ENCODE results near the gene KCNK5. TPM values are rescaled to one million over a fixed set of nuclear protein-coding genes. Genes with fewer than 3 reads are reported as not detected.
A peak's percentile ranks its signal among the peaks of the same experiment; 100 is the strongest.

The KCNK5 gene
- total RNA-seq, 1 experiment from 2014 or later, result 2.8 TPM

DNA sequence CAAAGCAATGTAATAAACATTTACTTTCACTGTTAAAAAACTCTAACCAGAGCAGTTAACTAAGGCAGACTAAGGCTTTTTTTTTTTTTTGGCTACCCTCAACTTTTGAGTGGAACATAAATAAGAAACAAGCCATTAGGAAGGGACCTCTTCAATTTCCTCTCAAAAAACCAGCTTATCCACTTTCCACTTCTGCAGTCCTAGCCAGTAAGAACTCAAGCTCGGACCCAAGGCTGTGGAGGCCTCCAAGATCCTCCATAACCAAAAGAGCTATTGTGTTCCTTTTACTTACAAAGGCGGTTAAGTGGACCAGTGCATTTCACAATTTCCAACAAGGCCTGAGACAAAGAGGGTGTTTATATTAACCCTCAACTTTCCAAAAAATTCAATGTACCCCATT, 5.3 kb downstream of the KCNK5 start:
- H3K27me3 ChIP-seq, result no peaks in the 10 kb centered on the region
- no peak for DNase-seq
- H3K36me3 ChIP-seq, result no peaks in the 10 kb centered on the region
- no peak overlapping the region for H3K4me3 ChIP-seq
- H3K9me3 ChIP-seq, result no peaks in the 10 kb centered on the region

DNA sequence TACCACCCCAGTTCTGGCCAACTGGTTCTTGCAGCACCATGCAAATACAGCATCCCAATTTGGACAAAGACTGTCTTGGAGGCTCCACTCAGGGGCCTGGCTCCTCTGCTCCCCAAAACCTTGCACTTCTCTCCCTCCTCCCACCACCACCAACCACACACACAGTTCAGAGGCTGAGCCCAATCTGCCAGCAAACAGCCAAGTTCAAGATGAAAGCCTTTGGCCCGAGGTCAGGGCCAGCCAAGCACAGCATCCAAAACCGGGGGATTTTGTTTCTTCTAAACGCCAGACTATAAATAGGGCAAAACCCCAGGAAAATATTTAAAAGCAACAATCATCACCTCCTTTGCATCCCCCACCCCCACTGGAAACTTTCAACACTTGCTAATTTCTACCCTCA, 5.7 kb downstream of the KCNK5 start:
- H3K27me3 ChIP-seq, result no peaks in the 10 kb centered on the region

DNA sequence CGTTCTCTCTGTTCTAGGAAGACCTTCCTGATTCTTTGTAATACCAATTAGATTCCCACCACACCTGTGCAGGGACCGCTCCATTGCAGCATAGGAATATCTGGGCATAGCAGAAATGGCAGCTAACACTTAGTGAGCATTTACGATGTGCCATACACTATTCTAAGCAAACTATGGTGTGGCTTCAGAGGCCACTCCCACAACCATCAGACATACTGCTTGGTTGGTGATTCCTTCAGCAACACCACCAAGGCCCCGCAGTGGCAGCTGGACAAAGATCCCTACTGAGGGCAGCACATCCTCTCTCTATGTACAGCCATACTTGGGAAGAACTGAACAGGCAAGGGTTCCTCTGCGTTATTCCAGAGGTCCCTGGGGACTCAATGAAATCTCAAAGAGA, 6.2 kb downstream of the KCNK5 start:
- Histone ChIP-seq H3K9me3 (no peaks in the 10 kb centered on the region), H3K4me3 (no peak overlapping the region), H3K27me3 (no peaks in the 10 kb centered on the region), H3K36me3 (no peaks in the 10 kb centered on the region)
- no peak for DNase-seq

More for the DNA sequence above, 5.7 kb downstream of the KCNK5 start:
- Histone ChIP-seq H3K4me3 (no peak overlapping the region), H3K9me3 (no peaks in the 10 kb centered on the region), H3K36me3 (no peaks in the 10 kb centered on the region)
- DNase-seq, result no peak

- Histone ChIP-seq H3K4me3 (no peak overlapping the region), H3K27me3 (no peaks in the 10 kb centered on the region), H3K36me3 (no peaks in the 10 kb centered on the region), H3K9me3 (no peaks in the 10 kb centered on the region)
- DNase-seq, result no peak
Measured at GRCh38 chr6:39221779-39222641, 7.3 kb downstream of the KCNK5 start.

- H3K36me3 ChIP-seq, result no peaks in the 10 kb centered on the region
- no peak for DNase-seq
- no peaks in the 10 kb centered on the region for H3K9me3 ChIP-seq
- H3K4me3 ChIP-seq, result no peak overlapping the region
- no peaks in the 10 kb centered on the region for H3K27me3 ChIP-seq
Measured at GRCh38 chr6:39221115-39221514, 8.2 kb downstream of the KCNK5 start.

- Histone ChIP-seq H3K27me3 (no peaks in the 10 kb centered on the region), H3K36me3 (no peaks in the 10 kb centered on the region), H3K4me3 (no peak overlapping the region), H3K9me3 (no peaks in the 10 kb centered on the region)
- DNase-seq, result peak; percentile 67
Measured at GRCh38 chr6:39218868-39219567, 10.3 kb downstream of the KCNK5 start.

DNA sequence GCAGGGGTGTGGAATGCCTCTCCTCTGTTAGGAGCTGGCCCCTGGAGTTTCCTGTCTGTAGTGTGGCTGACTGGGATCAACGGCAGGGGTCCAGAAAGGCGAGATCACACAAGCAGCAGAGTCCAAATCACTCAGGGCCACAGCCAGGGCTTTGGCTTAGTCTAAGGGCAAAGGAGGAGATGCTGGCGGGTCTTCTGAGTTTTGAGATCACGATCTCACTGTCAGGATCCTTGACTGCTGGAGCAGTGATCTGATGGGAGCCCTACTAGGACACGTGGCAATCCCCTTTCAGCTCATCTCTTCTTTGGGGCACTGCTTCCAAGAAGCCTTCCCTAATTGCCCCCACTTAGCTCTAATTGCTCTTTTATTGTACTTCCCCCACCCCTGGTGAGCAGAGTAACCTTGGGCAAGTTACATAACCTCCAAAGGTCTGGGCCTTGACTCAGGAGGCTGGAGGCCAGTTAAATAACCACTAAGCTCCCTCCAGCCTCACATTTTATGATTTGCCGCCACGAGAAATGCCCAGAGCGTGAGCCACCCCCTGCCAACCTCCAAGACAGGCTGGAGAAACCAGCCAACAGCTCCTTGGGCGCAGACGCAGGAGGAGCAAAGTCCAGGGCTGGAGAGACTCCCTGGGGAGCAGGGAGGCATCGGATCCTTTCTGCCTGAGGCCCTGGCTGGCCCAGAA, 12.0 kb downstream of the KCNK5 start:
- H3K27me3 ChIP-seq, result no peaks in the 10 kb centered on the region
- H3K9me3 ChIP-seq, result no peaks in the 10 kb centered on the region
- no peaks in the 10 kb centered on the region for H3K36me3 ChIP-seq
- H3K4me3 ChIP-seq, result no peak overlapping the region
- peak; percentile 100 for DNase-seq

DNA sequence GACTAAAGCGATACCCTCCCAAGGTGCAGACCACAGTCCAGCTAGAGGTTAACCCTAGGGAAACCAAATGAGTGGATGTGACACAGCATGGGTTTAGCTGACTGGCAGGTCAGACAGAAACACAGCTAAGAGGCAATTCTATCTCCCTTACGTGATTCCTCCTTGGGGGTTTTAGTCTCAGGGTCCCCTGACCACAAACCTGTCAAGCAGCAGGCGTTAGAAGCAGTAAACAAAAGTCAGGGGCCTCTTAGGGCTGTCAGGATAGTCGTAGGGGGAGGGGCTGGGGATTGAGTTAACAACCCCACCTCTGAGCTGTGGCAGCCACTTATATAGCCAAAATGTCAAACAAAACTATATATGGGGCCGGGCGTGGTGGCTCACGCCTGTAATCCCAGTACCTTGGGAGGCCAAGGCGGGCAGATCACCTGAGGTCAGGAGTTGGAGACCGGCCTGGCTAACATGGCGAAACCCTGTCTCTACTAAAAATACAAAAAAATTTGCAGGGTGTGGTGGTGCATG, 13.6 kb downstream of the KCNK5 start:
- H3K27me3 ChIP-seq, result no peaks in the 10 kb centered on the region
- DNase-seq, result no peak

DNA sequence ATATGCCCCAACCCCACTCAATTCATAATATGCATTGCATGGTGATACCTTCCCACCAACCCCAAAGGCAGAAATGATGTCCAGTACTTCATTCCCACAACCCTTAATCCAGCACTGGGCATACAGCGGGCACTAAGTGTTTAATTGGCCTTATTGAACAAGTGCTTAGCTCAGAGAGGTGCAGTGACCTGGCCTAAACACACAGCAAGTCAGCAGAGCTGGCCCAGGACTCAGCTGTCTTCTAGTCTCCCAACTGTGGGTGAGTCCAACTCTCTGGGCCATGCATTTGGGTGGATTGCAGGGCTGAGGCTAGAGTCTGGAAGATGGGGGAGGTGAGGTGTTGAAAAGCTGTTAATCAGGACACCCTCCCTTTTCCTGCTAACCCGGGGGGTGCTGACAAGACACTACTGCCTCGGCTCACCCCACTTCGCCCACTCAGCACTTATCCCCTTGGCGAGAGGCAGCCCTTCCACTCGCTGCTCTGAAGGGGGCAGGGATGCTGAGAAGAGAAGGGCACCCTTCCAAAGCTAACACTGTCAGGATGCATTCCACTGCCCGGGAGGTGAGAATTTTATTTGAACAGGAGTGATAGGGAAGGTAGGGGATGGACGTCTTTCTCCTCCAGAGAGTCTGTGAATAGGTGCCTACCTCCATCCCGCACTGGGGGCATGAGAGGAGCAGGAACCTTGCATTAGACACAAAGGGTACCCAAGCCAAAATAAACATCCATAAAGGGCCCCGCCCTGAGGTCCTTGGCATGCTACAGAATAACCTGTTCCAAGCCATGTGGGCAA, 14.2 kb downstream of the KCNK5 start:
- H3K36me3 ChIP-seq, result no peaks in the 10 kb centered on the region
- H3K4me3 ChIP-seq, result no peak overlapping the region
- H3K27me3 ChIP-seq, result no peaks in the 10 kb centered on the region
- DNase-seq, result peak; percentile 81
- H3K9me3 ChIP-seq, result no peaks in the 10 kb centered on the region

More for the DNA sequence above, 13.6 kb downstream of the KCNK5 start:
- H3K36me3 ChIP-seq, result no peaks in the 10 kb centered on the region
- no peaks in the 10 kb centered on the region for H3K9me3 ChIP-seq
- no peak overlapping the region for H3K4me3 ChIP-seq

- Histone ChIP-seq H3K36me3 (no peaks in the 10 kb centered on the region), H3K9me3 (no peaks in the 10 kb centered on the region), H3K27me3 (no peaks in the 10 kb centered on the region), H3K4me3 (no peak overlapping the region)
- DNase-seq, result no peak
Measured at GRCh38 chr6:39214120-39214813, 15.0 kb downstream of the KCNK5 start.

DNA sequence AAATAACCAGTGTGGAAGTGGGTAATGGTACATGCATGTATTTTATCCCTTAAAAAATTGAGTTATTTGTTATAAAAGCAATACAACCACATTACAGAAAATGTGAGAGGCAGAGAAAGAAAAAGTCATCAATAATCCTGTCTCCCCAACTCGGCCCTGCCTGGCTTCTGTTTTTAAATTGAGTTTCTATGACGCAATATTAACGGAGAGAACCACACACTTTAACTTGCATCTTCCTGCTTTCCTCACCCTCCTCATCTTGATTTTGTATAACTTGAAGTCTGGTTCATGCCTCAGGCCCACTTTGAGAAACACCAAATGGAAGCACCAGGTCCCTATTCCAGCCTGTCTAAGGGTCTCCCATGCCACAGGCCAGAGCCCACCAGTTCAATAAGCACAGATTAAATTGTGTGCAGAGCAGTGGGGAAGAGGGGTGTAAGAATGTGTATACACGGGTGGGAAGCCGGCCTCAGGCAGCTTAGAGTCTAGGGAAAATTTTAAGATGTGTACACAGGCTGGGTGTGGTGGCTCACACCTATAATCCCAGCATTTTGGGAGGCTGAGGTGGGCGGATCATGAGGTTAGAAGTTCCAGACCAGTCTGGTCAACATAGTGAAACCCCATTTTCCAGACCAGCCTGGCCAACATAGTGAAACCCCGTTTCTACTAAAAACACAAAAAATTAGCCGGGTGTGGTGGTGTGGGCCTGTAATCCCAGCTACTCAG, 15.9 kb downstream of the KCNK5 start:
- no peak overlapping the region for H3K4me3 ChIP-seq

GRCh38 chr6:39211183-39211582, 18.1 kb downstream of the KCNK5 start:
- Histone ChIP-seq H3K9me3 (no peaks in the 10 kb centered on the region), H3K4me3 (no peak overlapping the region), H3K36me3 (no peaks in the 10 kb centered on the region), H3K27me3 (no peaks in the 10 kb centered on the region)
- no peak for DNase-seq

More for the DNA sequence above, 15.9 kb downstream of the KCNK5 start:
- Histone ChIP-seq H3K36me3 (no peaks in the 10 kb centered on the region), H3K27me3 (no peaks in the 10 kb centered on the region), H3K9me3 (no peaks in the 10 kb centered on the region)
- DNase-seq, result no peak

DNA sequence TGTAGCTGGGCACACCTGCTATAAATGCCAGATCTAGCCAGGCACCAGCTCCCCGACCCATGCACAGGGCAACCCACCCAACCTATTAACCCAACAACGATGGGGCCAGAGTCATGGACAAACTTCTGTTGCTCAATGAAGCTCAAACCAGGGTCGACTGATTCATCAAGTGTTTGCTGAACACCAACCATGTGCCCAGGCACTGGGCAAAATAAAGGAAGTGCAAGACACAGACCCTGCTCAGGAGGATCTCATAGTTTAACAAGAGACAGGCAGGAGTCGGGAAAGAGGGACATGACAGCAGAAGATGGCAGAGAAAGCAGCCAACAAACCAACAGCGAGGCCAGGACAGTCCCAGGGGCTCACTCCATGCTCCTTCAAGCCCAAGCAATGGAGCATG, 18.8 kb downstream of the KCNK5 start:
- Histone ChIP-seq H3K36me3 (no peaks in the 10 kb centered on the region), H3K4me3 (no peak overlapping the region), H3K27me3 (no peaks in the 10 kb centered on the region), H3K9me3 (no peaks in the 10 kb centered on the region)
- DNase-seq, result no peak

DNA sequence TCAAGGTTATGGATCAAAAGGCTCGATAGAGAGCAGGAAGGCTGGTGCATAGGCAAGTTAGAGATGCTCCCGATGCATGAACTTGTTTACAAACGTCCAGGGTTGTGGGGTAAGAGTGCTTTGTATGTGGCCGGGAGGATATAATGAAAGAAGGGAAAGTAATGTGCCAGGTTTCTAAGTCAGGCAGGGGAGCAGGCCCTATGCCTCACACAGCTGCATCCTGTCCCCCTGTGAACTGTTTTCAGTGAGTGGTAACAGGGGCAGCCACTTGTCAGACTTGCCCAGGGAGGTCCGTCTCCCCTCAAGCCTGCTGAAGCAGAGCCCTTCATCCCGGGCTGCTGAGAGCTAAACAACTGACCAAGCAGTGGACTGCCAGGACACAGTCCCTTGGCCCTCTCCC, 19.4 kb downstream of the KCNK5 start:
- Histone ChIP-seq H3K27me3 (no peaks in the 10 kb centered on the region), H3K4me3 (no peak overlapping the region), H3K36me3 (no peaks in the 10 kb centered on the region), H3K9me3 (no peaks in the 10 kb centered on the region)
- DNase-seq, result no peak

- H3K36me3 ChIP-seq, result no peaks in the 10 kb centered on the region
- H3K9me3 ChIP-seq, result no peaks in the 10 kb centered on the region
- DNase-seq, result no peak
- H3K27me3 ChIP-seq, result no peaks in the 10 kb centered on the region
- H3K4me3 ChIP-seq, result no peak overlapping the region
Measured at GRCh38 chr6:39209360-39209811, 19.9 kb downstream of the KCNK5 start.

Measured in MG63 (cell line).